Suppressor macrophage (primary cell): ENCODE data around the gene CIAPIN1.
"Not testable (repeated sequence)": the region's sequence is repeated elsewhere in the genome, so short reads cannot be mapped to it uniquely, and the experiment has no call there.

Source experiments
- DNase-seq, 4 experiments: peaks; one replicate each; pipeline ENCODE4 v3.0.0-alpha.2; 2020 to 2022

CIAPIN1 gene

DNA sequence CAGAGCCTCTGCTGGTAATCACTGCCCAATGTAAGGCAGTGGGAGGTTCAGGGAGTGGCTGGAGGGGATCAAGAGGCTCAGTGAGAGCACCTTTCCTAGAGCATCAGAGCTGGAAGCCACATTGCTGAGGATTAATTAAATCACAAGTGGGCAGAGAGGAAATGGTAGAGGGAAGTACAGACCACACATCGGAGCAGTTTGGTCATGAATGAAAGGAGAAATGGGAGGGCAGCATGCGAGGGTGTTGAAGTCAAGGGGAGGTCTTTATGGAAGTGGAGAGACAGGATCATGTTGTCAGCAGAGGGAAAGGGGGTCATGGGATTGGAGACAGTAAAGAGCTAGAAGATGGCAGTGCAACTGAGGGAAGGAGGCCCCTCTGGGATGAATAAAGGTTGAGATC, 40.3 kb downstream of the CIAPIN1 start:
- DNase-seq, result peak; percentile 64 to 78 (median 70)

DNA sequence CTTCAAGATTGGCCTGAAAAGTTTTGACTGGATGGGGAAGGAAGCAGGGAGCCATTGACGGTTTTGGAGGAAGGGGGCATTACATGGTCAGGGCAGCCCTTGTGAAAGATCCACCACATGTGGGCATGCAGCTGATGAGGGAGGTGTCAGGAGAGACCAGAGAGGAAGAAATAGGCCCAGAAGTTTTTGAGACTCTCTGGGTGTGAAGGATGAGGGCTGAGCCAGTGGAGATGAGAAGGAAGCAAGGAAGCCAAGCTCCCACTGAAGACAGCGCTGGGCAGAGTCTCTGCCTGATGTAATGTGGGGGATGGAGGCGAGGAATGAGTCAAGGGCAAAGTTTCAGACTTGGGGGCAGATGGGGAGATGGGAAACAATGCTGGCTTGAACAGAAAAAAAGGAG, 42.1 kb downstream of the CIAPIN1 start:
- DNase-seq, result peak; percentile 27 to 53 (median 48)

DNA sequence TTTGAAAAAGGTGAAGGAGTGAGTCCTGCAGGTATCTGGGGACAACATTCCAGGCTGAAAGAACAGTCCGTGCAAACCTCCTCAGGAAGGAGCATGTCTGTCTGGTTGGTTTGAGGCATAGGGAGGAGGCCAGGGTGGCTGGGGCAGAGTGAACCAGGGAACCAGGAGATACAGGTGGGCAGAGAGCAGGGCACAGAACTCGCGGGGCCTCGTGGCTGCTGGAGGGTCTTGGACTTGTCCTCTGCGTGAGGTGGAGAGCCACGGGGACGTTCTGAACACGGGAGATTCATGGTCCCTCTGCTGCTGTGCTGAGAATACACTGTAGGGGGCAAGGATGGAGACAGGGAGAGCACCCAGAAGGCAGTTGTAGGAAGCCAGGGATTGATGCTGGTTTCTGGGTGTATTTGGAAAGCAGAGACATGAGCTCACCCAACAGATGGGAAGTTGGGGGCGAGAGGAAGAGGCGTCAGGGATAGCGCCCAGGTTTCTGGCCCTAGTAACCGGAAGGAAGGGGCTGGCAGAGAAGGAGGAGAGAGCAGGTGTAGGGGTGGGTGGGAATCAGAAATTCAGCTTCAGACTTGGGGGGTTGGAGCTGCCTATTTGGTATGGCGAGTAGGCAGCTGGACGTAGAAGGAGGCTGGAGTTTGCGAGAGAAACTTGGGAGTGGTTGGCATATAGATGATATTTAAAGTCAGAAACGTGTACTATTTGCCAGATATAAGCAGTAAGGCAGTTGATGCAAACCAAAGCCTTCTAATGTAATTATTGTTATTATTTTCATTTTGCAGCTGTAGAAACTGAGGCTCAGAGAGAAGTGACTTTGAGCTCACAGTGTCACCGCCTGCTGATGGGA, 43.0 kb downstream of the CIAPIN1 start, which contains the start of gene CCL17:
Gene CCL17 (plus strand): TSS at position 803 of the 853 bp plus-strand sequence. CDS start 9,166 bp downstream, outside the sequence.
- DNase-seq, result peak in 3 of 4 experiments; percentile 32 to 44 (median 44)

DNA sequence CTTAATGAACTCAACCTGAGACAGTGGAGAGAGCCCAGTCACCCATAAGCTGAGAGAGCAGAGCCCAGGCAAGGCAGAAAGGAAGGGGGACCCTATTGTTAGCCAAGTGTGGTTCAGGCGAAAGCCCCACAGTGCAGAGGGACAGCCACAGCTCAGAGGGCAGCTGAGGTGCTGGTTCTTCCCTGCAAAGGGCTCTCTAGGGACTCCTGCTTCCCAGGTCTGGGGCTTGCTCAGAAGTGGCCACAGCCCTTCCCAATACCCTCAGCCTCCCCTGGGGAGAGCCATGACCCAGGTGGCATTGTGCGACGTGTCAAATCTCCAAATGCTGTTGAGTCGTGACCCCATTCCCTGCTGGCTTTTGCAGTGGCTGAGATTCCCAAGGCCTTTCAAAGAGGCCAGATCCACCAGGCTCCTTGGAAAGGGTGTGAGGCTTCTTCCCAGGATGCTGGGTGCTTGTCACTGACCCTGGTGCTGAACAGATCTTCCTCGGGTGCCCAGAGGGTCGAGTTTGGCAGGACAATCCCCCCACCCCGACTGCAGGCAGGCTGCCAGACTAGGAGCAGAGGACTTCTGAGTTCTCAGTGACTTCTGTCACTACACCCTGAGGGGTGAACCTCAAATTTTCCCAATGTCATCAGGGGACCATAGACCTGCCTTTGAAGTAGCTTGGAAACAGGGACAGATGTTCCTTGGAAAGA, 45.1 kb downstream of the CIAPIN1 start:
- no peak for DNase-seq

DNA sequence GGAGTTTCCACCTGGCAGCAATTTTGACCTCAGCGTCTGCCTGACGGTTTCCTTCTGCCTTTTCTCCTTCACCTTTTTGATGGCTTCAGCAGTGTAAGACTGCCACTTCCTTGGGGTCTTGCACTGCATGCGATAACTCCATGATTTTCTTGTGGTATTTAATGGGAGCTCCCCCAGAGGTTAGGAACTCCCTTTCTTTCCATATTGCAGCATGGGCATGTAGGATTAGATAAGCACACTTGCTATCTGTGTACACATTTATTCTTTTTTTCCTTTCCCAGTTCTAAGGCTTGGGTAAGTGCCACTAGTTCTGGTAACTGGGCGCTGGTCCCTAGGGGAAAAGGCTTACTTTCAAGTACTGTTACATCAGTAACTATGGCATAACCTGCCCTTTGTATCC, 49.7 kb downstream of the CIAPIN1 start:
- DNase-seq, result not testable (repeated sequence)

DNA sequence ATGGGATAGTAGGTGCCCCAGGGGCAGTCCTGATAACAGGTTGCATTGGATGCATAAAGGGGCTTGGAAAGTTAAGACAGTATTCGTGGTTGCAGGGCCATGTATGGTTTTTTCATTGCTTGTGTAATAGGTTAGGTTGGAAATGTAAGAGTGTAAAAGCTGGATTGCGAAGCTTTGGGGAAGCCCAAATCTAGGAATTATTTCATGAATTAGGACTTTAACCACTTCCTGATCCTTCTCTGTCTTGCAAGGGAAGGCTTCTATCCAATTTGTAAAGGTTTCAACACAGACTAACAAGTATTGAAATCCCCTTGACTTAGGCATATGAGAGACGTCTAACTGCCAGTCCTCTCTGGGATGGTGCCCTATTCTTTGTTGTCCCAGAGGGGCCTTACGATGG, 50.4 kb downstream of the CIAPIN1 start:
- DNase-seq, result no peak

DNA sequence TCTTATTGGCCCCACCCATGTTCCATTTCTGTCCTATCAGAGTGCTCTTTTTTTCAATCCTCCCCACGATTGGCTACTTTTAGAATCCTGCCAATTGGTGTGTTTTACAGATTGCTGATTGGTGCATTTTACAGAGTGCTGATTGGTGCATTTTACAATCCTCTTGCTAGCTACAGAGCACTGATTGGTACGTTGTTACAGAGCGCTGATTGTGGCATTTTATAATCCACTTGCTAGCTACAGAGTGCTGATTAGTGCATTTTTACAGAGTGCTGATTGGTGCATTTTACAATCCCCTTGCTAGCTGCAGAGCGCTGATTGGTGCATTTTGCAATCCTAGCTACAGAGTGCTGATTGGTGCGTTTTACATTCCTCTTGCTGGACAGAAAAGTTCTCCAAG, 52.2 kb downstream of the CIAPIN1 start:
- DNase-seq, result no peak

DNA sequence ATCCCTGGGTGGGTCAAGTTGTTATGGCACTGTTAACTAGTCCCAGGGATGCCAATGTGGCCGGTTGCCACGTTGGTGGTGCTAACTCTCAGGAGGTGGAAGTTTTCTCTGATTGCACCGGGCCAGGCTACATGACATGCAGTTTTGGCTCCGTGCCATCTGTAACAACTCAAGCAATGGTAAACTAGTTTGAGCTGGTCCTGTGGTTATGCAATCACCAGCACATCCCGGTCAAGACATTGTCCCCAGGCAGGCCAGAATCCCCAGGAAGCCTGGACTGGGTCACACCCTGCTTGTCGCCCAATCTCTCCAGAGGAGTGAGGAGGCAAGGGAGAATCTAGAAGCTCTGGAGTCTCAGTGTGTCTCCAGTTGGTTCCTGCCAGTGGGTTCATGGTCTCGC, 52.7 kb downstream of the CIAPIN1 start:
- DNase-seq, result peak in 1 of 4 experiments; percentile 20

DNA sequence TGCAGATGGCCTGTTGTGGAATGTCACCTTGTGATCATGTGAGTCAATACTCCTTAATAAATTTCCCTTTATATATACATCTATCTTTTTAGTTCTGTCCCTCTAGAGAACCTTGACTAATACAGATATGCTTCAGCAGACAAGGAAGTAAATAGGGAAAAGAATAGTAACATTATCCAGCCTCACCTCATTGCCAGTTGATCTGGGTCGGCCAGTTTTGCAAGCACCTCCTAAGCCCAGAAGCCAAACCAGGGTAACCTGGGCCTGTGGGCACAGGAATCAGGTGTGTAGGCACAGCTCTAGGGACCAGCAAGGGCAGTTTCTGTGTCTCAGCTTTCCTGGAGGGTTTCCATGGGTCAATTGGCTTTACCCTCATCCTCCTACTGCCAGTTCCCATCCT, 54.5 kb downstream of the CIAPIN1 start:
- DNase-seq, result no peak

DNA sequence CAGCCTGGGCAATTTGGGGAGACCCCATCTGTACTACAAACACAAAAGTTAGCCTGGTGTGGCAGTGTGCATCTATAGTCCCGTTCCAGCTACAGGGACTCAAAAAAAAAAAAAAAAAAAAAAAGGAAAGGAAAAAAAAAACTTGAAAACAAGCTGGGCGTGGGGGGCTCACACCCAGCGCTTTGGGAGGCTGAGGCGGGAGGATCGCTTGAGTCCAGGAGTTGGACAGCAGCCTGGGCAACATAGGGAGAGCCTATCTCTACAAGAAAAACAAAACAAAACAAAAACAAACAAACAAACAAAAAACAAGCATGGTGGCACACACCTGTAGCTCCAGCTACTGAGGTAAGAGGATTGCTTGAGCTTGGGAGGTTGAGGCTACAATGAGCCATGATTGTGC, 55.5 kb downstream of the CIAPIN1 start:
- DNase-seq, result no peak

DNA sequence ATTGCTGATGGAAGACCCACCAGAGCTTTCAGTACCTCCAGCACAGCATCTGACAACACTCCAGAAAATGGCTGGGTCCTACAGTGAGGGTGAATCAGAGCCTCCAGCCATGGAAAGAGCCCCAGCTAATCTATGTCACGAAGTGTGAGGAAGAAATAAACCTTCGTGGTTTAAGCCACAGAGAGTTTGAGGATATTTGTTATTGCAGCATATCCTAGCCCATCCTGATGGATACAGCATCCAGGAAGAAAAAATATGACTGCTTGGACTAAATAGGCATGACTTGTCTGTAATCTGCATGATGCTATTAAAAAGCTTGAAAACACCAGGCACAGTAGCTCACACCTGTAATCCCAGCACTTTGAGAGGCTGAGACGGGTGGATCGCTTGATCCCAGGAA, 55.9 kb downstream of the CIAPIN1 start:
- DNase-seq, result no peak

DNA sequence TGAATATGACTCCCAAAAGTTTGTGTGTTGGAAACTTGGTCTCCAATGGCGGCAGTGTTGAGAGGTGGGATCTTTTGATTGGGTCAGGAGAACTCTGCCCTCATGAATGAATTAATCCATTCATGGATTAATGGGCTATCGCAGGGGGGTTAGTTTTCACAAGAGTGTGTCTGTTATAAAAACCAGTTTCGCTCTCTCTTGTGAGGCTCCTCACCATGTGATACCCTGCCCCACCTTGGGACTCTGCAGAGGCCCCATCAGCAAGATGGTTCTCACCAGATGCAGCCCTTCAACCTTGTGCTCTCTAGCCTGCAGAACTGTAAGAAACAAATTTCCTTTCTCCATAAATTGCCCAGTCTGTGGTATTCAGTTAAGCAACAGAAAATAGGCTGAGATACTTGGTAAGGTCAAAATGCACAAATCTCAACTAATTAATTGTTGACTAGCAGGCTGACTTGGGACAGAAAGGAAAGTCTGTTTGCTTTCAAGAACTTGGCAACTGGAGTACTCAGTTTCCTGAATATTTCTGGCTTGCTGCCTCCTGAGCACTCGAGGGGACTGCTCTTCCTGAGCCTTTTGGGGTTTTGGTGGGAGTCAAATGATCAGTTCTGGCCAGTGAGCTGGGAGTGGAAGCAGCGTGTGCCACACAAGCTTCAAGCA, 56.4 kb downstream of the CIAPIN1 start:
- no peak for DNase-seq

DNA sequence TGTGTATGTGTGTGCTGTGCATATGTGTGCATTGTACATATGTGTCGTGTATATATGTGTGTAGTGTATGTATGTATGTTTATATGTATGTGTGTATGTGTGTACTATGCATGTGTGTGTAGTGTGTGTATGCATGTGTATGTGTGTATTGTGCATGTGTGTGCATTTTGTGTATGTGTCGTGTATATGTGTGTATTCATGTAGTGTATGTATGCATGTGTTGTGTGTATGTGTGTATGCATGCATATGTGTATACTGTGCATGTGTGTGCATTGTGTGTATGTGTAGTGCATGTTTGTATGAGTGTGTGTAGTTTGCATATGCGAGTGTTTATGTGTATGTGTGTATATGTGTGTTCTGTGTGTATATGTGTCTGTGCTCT, 58.1 kb downstream of the CIAPIN1 start:
- DNase-seq, result no peak

DNA sequence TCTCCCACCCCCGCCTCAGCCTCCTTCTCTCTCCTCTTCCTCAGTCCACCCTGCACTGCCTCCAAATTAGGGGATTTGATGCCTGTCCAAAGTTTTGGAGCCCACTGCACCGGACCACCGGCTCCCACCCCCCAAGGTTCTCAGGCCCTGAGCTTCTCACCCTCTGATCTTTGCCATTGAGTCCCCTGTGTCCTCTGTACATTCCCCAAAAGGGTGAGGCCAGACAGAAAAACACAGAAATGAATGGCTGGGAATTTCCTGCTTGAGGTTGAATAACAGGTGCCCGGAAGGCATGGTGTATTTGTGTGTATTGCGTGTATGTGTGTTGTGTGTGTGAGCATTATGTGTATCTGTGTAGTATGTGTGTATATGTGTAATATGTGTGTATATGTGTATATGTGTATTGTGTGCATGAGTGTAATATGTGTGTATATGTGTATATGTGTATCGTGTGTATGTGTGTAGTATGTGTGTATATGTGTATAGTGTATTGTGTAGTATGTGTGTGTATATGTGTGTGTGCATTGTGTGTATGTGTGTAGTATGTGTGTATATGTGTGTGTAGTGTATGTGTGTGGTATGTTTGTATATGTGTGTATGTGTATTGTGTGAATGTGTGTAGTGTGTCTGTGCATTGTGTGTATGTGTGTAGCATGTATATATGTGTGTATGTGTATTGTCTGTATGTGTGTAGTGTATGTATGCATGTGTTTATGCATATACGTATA, 58.7 kb downstream of the CIAPIN1 start:
- DNase-seq, result no peak

DNA sequence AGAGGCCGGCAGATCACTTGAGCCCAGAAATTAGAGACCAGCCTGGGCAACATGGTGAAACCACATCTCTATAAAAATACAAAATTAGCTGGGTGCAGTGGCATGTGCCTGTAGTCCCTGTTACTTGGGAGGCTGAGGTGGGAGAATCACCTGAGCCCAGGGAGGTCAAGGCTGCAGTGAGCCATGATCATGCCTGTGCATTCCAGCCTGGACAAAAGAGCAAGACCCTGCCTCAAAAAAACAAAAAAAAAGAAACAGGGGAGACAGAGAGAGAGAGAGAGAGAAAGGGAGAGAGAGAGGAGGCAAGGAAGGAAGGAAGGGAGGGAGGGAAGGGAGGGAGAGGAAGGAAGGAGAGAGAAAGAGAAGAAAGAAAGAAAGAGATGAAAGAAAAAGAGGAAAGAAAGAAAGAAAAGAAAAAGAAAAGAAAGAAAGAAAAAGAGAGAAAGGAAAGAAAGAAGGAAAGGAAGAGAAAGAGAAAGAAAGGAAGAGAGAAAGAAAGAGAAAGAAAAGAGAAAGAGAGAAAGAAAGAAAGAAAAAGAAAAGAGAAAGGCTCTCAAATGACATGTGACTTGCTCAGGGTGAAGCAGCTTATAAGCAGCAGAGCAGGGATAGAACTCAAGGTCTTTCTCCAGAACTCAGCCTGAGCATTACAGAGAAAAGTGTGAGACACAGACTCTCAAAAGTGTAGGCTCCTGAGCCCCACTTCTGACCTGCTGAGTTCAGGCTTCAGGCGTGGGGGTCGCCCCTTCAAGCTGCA, 59.4 kb downstream of the CIAPIN1 start:
- no peak for DNase-seq

DNA sequence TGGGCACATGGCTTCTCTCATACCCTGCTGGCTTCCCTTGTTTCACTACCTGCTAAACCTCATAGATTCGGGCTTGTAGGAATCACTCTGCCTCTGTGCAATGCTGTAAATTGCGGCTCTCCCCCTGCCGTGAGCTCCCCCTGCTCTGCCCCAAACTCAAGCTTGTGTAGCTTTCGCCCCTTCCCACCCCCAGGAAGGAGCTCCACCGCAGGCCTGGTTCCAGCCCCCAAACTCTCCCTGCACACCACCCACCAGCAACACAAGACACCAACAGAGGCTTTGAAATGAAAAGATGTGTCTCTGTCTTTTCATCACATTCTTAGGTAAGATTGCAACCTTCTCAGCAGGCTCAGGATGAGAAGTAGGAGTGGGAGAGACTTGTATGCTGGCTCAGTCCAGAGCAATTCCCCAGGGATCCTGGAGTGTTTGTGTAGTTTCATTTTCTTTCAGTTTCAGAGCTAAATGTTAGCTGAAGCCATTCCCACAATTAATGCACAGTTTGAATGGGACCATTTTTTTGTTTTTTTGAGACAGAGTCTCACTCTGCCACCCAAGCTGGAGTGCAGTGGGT, 60.7 kb downstream of the CIAPIN1 start:
- DNase-seq, result no peak

DNA sequence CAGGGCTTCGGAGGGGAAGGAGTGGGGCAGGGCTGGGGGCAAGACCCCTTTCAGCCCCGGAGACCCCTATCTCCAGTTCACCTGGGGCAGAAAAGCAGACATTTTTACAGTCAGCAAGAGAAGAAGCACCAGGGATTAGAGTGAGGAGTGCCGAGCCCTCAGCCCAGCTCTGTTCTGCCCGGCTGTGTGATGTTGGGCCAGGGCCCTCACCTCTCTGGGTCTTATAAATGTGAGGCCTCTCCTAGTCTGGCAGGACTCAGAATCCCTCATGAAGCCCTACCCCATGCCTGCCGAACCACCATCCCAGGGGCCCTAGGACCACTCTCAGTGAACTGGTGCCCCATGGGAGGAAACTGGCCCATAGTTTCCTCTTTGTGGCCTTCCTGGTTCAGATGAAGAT, 62.1 kb downstream of the CIAPIN1 start:
- no peak for DNase-seq

DNA sequence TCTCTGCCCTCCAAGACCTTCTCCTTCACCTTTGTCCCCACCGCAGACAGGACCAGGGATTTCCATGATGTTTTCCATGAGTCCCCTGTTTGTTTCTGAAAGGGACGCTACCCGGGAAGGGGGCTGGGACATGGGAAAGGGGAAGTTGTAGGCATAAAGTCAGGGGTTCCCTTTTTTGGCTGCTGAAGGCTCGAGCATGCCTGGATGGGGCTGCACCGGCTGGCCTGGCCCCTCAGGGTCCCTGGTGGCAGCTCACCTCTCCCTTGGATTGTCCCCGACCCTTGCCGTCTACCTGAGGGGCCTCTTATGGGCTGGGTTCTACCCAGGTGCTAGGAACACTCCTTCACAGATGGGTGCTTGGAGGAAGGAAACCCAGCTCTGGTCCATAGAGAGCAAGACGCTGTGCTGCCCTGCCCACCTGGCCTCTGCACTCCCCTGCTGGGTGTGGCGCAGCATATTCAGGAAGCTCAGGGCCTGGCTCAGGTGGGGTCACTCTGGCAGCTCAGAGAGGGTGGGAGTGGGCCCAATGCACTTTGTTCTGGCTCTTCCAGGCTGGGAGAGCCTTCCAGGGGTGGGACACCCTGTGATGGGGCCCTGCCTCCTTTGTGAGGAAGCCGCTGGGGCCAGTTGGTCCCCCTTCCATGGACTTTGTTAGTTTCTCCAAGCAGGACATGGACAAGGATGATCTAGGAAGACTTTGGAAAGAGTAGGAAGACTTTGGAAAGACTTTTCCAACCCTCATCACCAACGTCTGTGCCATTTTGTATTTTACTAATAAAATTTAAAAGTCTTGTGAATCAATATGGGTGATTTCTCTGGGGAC, 62.7 kb downstream of the CIAPIN1 start:
- DNase-seq, result peak; percentile 59 to 82 (median 76)

DNA sequence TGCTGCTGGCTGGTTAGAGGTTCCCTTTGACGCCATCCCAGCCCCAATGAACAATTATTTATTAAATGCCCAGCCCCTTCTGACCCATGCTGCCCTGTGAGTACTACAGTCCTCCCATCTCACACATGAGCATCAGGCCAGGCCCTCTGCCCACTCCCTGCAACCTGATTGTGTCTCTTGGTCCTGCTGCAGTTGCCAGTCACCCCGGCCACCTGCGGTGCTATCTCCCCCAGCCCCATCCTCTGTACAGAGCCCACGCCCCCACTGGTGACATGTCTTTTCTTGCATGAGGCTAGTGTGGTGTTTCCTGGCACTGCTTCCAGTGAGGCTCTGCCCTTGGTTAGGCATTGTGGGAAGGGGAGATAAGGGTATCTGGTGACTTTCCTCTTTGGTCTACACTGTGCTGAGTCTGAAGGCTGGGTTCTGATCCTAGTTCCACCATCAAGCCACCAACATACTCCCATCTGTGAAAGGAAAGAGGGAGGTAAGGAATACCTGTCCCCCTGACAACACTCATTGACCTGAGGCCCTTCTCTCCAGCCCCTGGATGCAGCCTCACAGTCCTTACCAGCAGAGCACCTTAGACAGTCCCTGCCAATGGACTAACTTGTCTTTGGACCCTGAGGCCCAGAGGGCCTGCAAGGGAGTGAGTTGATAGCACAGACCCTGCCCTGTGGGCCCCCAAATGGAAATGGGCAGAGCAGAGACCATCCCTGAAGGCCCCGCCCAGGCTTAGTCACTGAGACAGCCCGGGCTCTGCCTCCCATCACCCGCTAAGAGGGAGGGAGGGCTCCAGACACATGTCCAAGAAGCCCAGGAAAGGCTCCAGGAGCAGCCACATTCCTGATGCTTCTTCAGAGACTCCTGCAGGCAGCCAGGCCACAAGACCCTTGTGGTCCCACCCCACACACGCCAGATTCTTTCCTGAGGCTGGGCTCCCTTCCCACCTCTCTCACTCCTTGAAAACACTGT, 63.6 kb downstream of the CIAPIN1 start:
- DNase-seq, result peak in 1 of 4 experiments; percentile 26
